Natural killer cell (primary cell): ENCODE data around the gene HKDC1. TPM values are rescaled to one million over a fixed set of nuclear protein-coding genes. Genes with fewer than 3 reads are reported as not detected.

Experiments
- ATAC-seq, 3 donors: fragments of 150-1000 bp in 2 of 3; fragments of 200-7000 bp in 1 of 3; cut with Tn5 transposase; 1 replicate in 1 of 3; 2 replicates in 2 of 3; pipeline ENCODE4 v1.10.0; 2021; ENCODE audit warnings: mild to moderate bottlenecking in 2 of 3, moderate library complexity in 2 of 3
- DNase-seq, 2 donors: peaks; one replicate each; pipeline versions ENCODE4 v3.0.0 to v3.0.0-alpha.2; 2013 to 2021; ENCODE audit warnings: mixed read lengths in 1 of 2
- H3K27ac ChIP-seq: one replicate; pipeline ENCODE4 v1.5.1; 2013; ENCODE audit warnings: mild to moderate bottlenecking, low read length
- H3K27me3 ChIP-seq: one replicate; pipeline ENCODE4 v1.6.1; 2013; ENCODE audit warnings: low read length; ENCODE audit not compliant: control insufficient read depth, insufficient read depth
- H3K36me3 ChIP-seq: one replicate; pipeline ENCODE4 v1.6.1; 2013; ENCODE audit warnings: low read length; ENCODE audit not compliant: control insufficient read depth, insufficient read depth
- H3K4me1 ChIP-seq: one replicate; pipeline ENCODE4 v1.6.1; 2013; ENCODE audit warnings: low read length; ENCODE audit not compliant: control insufficient read depth, insufficient read depth
- H3K4me3 ChIP-seq: one replicate; pipeline ENCODE4 v1.5.1; 2013; ENCODE audit warnings: low read length
- H3K9me3 ChIP-seq: one replicate; pipeline ENCODE4 v1.6.1; 2013; ENCODE audit warnings: low read length; ENCODE audit not compliant: control insufficient read depth, insufficient read depth
- H3K27ac Mint-ChIP-seq, 2 donors: one replicate each; pipeline ENCODE4 v1.8.0; 2022; ENCODE audit warnings: mild to moderate bottlenecking in 2 of 2, mixed read lengths in 2 of 2, moderate library complexity in 1 of 2
- H3K27me3 Mint-ChIP-seq, 2 donors: one replicate each; pipeline ENCODE4 v1.8.0; 2022; ENCODE audit warnings: low read depth in 2 of 2, mixed read lengths in 2 of 2
- H3K36me3 Mint-ChIP-seq: one replicate; pipeline ENCODE4 v1.8.0; 2022; ENCODE audit warnings: mixed read lengths
- H3K4me1 Mint-ChIP-seq, 2 donors: one replicate each; pipeline ENCODE4 v1.8.0; 2022; ENCODE audit warnings: mixed read lengths in 2 of 2
- H3K4me3 Mint-ChIP-seq: one replicate; pipeline ENCODE4 v1.8.0; 2022; ENCODE audit warnings: mild to moderate bottlenecking, moderate library complexity, mixed read lengths
- H3K9me3 Mint-ChIP-seq, 2 donors: one replicate each; pipeline ENCODE4 v1.8.0; 2022; ENCODE audit warnings: mixed read lengths in 2 of 2
- CTCF ChIP-seq: fragments of 200-600 bp; IDR thresholded peaks from one replicate; pipeline ENCODE4 v1.8.0; 2022; ENCODE audit warnings: antibody characterized with exemption
- WGBS: methylation state at CpG from one replicate; pipeline ENCODE4 v1.1.7; 2013; ENCODE audit warnings: missing lambda C conversion rate; ENCODE audit not compliant: insufficient coverage; 5-methylcytosine and 5-hydroxymethylcytosine counted together
- intact Hi-C: fragments of 100-400 bp; cut with micrococcal nuclease; formaldehyde crosslinking; loops from one replicate; pipeline ENCODE4 v1.14.2; 2022
- total RNA-seq, 4 donors: library from RNA; stranded (reverse); fragments of 120-200 nt in 1 of 4; gene quantifications; one replicate each; pipeline versions ENCODE4 v1.2.3 to v1.2.4, GENCODE V29; 2013 to 2022

Gene HKDC1
- total RNA-seq, 3 donors from 2014 or later (not counting 1 experiment from before 2014, with no cell fraction given), result 0.50 to 0.82 TPM; not detected in 1

DNA sequence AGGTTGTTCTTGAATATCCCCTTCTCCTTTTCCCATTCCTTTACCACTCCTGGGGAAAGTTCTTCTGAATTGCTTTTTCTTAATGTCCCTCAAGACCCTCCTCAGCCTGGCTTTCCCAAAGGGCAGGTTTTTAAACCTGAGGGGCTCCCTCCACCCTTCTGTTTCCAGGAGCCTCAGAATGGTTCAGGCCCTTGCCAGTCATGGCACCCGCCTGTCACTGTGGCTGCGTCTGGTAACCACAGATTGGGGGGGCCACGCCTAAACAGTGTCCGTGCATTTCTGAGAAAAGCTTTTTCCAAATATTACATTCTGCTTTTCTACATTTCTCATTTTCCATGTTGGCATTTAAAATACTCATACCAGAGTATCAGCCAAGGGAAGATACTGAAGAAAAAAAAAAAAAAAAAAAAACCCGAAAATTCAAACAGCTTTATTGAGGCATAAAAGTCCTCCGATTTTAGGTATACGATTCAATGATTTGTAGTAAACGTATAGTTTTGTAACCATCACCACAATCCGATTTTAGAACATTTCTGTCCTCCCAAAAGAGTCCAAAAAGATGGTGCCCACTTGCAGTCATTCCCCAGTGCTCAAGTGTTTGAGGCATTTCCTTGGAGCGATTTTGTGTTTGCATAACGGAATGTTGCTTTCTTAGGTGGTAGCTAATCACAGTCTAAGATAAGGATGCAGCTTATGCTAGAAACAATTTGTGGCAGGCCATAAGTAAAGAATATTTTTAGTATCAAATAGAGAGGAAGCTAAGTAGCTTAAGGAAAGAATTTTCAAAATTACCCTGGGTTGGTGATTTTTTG is 22.1 kb downstream of the HKDC1 start:
- TF ChIP-seq CTCF, result no peak
- H3K9me3 Mint-ChIP-seq, result no peaks in the 10 kb centered on the region
- Histone ChIP-seq H3K27me3 (no peaks in the 10 kb centered on the region), H3K4me3 (no peak overlapping the region), H3K27ac (no peak overlapping the region), H3K36me3 (no peaks in the 10 kb centered on the region), H3K9me3 (no peaks in the 10 kb centered on the region), H3K4me1 (peaks cover 10% of the 10 kb centered on the region)
- no peak for ATAC-seq
- H3K27ac Mint-ChIP-seq, result no peak overlapping the region
- no peak overlapping the region for H3K4me3 Mint-ChIP-seq
- intact Hi-C loops, result no loop called here
- DNase-seq, result no peak
- H3K36me3 Mint-ChIP-seq, result no peaks in the 10 kb centered on the region
- peaks cover 6 to 18% of the 10 kb centered on the region in 2 donors for H3K4me1 Mint-ChIP-seq
- WGBS, result 80% methylated on average over 10 of the region's 11 CpGs
- H3K27me3 Mint-ChIP-seq, result no peaks in the 10 kb centered on the region

GRCh38 chr10:69242852-69243212 is 22.7 kb downstream of the HKDC1 start:
- no peak for TF ChIP-seq CTCF

GRCh38 chr10:69243817-69244216 is 23.7 kb downstream of the HKDC1 start:
- WGBS, result 98% methylated on average over 10 of the region's 10 CpGs
- no peaks in the 10 kb centered on the region for H3K27me3 ChIP-seq
- no peak overlapping the region for H3K4me3 Mint-ChIP-seq
- no peak for TF ChIP-seq CTCF
- peaks cover 4% of the 10 kb centered on the region for H3K4me1 ChIP-seq
- H3K36me3 ChIP-seq, result no peaks in the 10 kb centered on the region
- DNase-seq (no peak), ATAC-seq (no peak)
- H3K9me3 Mint-ChIP-seq, result no peaks in the 10 kb centered on the region
- no peaks in the 10 kb centered on the region for H3K9me3 ChIP-seq
- no peak overlapping the region for H3K27ac ChIP-seq
- no peaks in the 10 kb centered on the region for H3K36me3 Mint-ChIP-seq
- H3K4me1 Mint-ChIP-seq, result peaks cover 0 to 11% of the 10 kb centered on the region in 2 donors
- H3K27ac Mint-ChIP-seq, result no peak overlapping the region
- intact Hi-C loops, result no loop called here
- no peaks in the 10 kb centered on the region for H3K27me3 Mint-ChIP-seq
- H3K4me3 ChIP-seq, result no peak overlapping the region

More at GRCh38 chr10:69242852-69243212, 22.7 kb downstream of the HKDC1 start:
- H3K4me1 Mint-ChIP-seq, result peaks cover under 1 to 13% of the 10 kb centered on the region in 2 donors
- H3K27me3 Mint-ChIP-seq, result no peaks in the 10 kb centered on the region
- no peak for DNase-seq
- Histone ChIP-seq H3K27ac (no peak overlapping the region), H3K36me3 (no peaks in the 10 kb centered on the region), H3K27me3 (no peaks in the 10 kb centered on the region), H3K9me3 (no peaks in the 10 kb centered on the region), H3K4me3 (no peak overlapping the region), H3K4me1 (peaks cover 6% of the 10 kb centered on the region)
- no peaks in the 10 kb centered on the region for H3K9me3 Mint-ChIP-seq
- intact Hi-C loops, result no loop called here
- H3K4me3 Mint-ChIP-seq, result no peak overlapping the region
- ATAC-seq, result no peak
- H3K27ac Mint-ChIP-seq, result no peak overlapping the region
- H3K36me3 Mint-ChIP-seq, result no peaks in the 10 kb centered on the region
- WGBS, result 89% methylated on average over 5 of the region's 5 CpGs

- no peaks in the 10 kb centered on the region for H3K36me3 ChIP-seq
- no peak overlapping the region for H3K27ac ChIP-seq
- Mint-ChIP-seq H3K27me3 (no peaks in the 10 kb centered on the region), H3K9me3 (no peaks in the 10 kb centered on the region), H3K27ac (no peak overlapping the region), H3K4me3 (no peak overlapping the region), H3K36me3 (no peaks in the 10 kb centered on the region), H3K4me1 (peaks cover 0 to 6% of the 10 kb centered on the region in 2 donors)
- no peaks in the 10 kb centered on the region for H3K9me3 ChIP-seq
- no peak overlapping the region for H3K4me3 ChIP-seq
- intact Hi-C loops, result no loop called here
- DNase-seq, result no peak
- TF ChIP-seq CTCF, result no peak
- H3K4me1 ChIP-seq, result no peaks in the 10 kb centered on the region
- ATAC-seq, result no peak
- 91% methylated on average over 5 of the region's 5 CpGs for WGBS
- H3K27me3 ChIP-seq, result no peaks in the 10 kb centered on the region
Observed at GRCh38 chr10:69246036-69246435, 25.9 kb downstream of the HKDC1 start.
